Progenitor cell of endocrine pancreas (in vitro differentiated cells): ENCODE measurements around the gene STX3. TPM values are rescaled to one million over a fixed set of nuclear protein-coding genes. Genes with fewer than 3 reads are reported as not detected.

Experiments
- DNase-seq: peaks from one replicate; pipeline ENCODE4 v3.0.0; 2021; ENCODE audit warnings: low spot score; ENCODE audit not compliant: unreplicated experiment
- H3K27ac Mint-ChIP-seq: 2 replicates; pipeline ENCODE4 v1.8.0; 2021; ENCODE audit warnings: mild to moderate bottlenecking, moderate library complexity, mixed read lengths
- H3K27me3 Mint-ChIP-seq: 2 replicates; pipeline ENCODE4 v1.8.0; 2021; ENCODE audit warnings: mixed read lengths
- H3K36me3 Mint-ChIP-seq: 2 replicates; pipeline ENCODE4 v1.8.0; 2022; ENCODE audit warnings: mixed read lengths; ENCODE audit not compliant: insufficient read depth
- H3K4me1 Mint-ChIP-seq: 2 replicates; pipeline ENCODE4 v1.8.0; 2021; ENCODE audit warnings: low read depth, mixed read lengths
- H3K4me3 Mint-ChIP-seq: 2 replicates; pipeline ENCODE4 v1.8.0; 2021; ENCODE audit warnings: low read depth, mild to moderate bottlenecking, moderate library complexity, mixed read lengths
- H3K9me3 Mint-ChIP-seq: 2 replicates; pipeline ENCODE4 v1.8.0; 2021; ENCODE audit warnings: low read depth, mixed read lengths
- CTCF ChIP-seq: fragments of 200-600 bp; sonication (generic); IDR thresholded peaks from one replicate; pipeline ENCODE4 v1.5.0; 2021; ENCODE audit warnings: antibody characterized with exemption, mild to moderate bottlenecking; ENCODE audit not compliant: unreplicated experiment
- total RNA-seq: library from RNA; stranded (reverse); gene quantifications from 2 replicates; pipeline ENCODE4 v1.2.1, GENCODE V29; 2021

STX3 gene
- total RNA-seq, 1 donor from 2014 or later: 91.5 TPM

DNA sequence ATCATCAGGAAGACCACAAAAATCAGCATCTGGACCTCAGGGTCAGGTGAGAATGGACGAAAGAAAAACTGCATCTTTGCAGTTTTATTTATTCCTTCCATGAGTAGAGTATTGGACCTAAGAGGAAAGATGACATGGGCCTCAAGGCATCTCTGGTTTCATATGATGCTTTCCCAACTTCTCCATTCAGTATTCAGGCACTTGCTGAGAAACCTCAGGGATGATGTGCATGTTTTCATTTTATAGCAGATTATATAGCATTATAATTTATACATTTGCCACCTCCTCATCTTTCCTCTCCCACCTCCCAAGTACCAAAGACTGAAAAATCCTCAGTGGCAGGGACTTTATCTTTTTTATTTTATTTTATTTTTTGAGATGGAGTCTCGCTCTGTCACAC is 41.4 kb upstream of the STX3 start, which contains the start of gene OR10V1:
Gene OR10V1 (minus strand): TSS at position 101 of the 400 bp plus-strand sequence. CDS start 0 bp downstream, at position 101.
- no peak for TF ChIP-seq CTCF
- Mint-ChIP-seq H3K4me3 (no peak within 1 kb of the TSS), H3K4me1 (peaks cover 14% of the 10 kb centered on the region), H3K27ac (no peak within 1 kb of the TSS), H3K9me3 (no peaks in the 10 kb centered on the region), H3K36me3 (no peaks in the 10 kb centered on the region), H3K27me3 (no peaks in the 10 kb centered on the region)
- DNase-seq: no peak

GRCh38 chr11:59716051-59716450 is 39.1 kb upstream of the STX3 start:
- Mint-ChIP-seq H3K9me3 (no peaks in the 10 kb centered on the region), H3K27ac (no peak overlapping the region), H3K4me3 (no peak overlapping the region), H3K36me3 (no peaks in the 10 kb centered on the region), H3K4me1 (peaks cover 8% of the 10 kb centered on the region), H3K27me3 (no peaks in the 10 kb centered on the region)
- TF ChIP-seq CTCF: no peak
- no peak for DNase-seq

- H3K36me3 Mint-ChIP-seq: no peaks in the 10 kb centered on the region
- H3K27me3 Mint-ChIP-seq: no peaks in the 10 kb centered on the region
- H3K27ac Mint-ChIP-seq: no peak overlapping the region
- no peaks in the 10 kb centered on the region for H3K9me3 Mint-ChIP-seq
- TF ChIP-seq CTCF: no peak
- DNase-seq: no peak
- no peak overlapping the region for H3K4me3 Mint-ChIP-seq
- H3K4me1 Mint-ChIP-seq: peaks cover 9% of the 10 kb centered on the region
Observed at GRCh38 chr11:59719556-59719955, 35.6 kb upstream of the STX3 start.

DNA sequence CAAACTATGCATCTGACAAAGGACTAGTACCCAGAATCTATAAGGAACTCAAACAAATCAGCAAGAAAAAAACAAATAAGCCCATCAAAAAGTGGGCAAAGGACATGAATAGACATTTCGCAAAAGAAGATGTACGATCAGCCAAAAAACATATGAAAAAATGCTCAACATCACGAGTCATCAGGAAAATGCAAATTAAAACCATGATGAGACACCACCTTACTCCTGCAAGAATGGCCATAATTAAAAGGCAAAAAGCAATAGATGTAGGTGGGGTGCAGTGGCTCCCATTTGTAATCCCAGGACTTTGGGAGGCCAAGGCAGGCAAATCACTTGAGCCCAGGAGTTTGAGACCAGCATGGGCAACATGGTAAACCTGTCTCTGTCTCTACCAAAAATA is 31.1 kb upstream of the STX3 start:
- Mint-ChIP-seq H3K4me1 (peaks cover 2% of the 10 kb centered on the region), H3K4me3 (no peak overlapping the region), H3K27me3 (no peaks in the 10 kb centered on the region), H3K36me3 (no peaks in the 10 kb centered on the region), H3K9me3 (peaks cover 3% of the 10 kb centered on the region), H3K27ac (no peak overlapping the region)
- TF ChIP-seq CTCF: no peak
- no peak for DNase-seq

DNA sequence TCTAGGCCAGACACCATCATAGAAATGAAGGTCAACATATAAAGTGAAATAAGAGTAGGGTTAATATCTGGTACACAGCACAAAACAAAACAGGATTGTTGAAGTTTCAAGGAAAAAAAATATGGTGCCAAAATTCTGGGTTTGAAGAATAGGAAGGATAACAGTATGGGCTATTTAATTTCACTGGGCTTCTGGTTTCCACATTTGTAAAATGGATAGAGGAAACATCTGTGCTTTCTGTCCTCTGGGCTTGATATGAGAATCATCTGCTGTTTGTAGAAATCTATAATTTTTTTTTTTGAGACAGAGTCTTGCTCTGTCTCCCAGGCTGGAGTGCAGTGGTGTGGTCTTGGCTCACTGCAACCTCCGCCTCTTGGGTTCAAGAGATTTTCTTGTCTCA is 27.8 kb upstream of the STX3 start:
- Mint-ChIP-seq H3K27ac (peak overlapping the region; percentile 31), H3K36me3 (no peaks in the 10 kb centered on the region), H3K4me1 (peaks cover 11% of the 10 kb centered on the region), H3K4me3 (no peak overlapping the region), H3K9me3 (peaks cover 3% of the 10 kb centered on the region), H3K27me3 (no peaks in the 10 kb centered on the region)
- DNase-seq: no peak
- no peak for TF ChIP-seq CTCF
